NCI-H128 (cell line): Measurements from ENCODE around the gene KCNT2.

Experiments
- DNase-seq: peaks from one replicate; lab custom pipeline; 2025; ENCODE audit not compliant: unreplicated experiment; lab: John Stamatoyannopoulos, UW

KCNT2 gene

DNA sequence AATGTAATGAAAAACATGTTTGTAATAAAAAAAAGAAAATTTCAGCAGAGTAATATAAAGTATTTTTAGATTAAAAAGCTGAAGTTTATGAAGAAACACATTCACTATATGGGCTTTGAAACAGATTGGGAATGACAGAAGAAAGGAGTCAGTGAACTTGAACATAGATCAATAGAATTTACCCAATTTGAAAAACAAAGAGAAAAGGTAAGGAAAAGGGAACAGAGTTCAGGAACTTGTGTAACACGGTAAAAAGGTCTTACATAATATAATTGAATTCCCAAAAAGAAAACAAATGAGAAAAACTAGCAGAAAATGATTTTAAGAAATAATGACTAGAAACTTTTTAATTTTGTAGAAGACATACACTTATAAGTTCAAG lies 206.8 kb downstream of the KCNT2 start:
- DNase-seq, result no peak

DNA sequence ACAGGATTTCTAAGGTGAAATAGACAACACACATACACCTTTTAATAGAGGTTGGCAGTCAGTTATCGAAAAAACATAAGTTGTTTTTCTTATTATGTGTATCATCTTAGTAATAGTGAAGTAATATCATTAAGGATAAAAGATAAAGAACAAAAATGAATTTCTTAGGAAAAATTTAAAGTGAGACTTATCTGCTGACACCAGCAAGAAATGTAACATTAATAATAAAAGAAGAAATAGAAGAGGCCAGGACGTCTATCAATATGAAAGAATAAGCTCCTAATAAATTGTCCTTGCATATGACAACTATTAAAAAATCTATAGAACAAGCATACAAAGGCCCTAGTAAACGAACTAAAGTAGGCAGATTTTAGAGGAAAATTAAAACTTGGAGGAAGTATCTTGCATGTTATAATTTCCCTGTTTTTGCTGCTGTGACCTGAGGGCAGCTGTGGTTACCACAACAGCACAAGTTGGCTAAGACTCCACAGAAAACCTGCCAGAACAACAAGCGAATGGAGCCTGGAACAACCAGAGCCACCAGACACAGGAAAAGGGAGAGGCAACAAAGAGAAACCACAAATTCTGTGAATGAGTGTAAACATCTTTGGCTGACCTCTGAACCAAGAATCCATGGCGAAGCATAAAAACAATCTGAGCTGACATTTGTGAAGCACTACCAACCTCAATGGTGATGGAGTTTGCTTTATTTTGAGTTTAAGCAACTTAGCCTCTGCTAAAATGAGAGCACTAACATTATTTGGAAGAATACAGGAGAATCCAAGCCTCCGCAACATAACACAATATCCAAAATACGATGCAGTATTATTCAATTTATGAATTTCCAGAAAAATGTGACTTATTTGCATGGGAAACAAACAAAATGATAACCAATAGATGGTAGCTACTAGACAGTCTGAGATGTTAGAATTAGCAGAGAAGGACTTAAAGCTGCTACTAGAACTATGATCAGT lies 207.5 kb downstream of the KCNT2 start:
- DNase-seq, result no peak

DNA sequence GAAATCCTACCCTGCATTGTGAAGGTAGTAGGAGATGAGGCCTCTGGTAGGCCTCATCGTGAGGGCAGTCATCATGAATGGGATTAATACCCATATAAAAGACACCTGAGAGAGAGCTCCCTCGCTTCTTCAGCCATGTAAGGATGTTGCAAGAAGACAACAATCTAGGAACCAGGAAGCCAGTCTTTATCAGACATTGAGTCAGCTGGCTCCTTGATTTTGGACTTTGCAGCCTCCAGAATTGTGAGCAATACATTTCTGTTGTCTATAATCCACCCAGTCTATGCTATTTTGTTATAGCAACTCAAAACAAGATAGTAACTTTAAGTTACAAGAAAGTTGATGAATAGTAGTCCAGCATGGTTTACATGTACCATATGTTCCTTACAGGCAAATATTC lies 208.5 kb downstream of the KCNT2 start:
- DNase-seq, result no peak

DNA sequence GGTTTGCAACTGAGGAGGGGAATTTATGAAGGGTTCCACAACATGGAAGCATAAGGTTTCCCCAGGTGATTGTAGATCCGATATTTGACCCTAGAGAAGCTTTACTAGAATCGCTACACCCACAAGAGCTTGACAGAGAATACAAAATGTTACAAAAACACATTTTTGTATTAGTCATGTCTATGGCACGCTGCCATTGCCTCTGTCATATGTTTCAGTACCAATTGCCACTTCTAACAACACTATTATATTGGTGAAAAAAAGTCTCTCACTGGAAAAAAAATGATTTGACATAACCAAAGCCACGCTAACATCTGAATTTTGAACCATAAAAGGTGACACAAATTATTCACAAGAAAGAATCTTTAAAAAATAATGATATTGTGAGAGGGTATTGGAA lies 214.5 kb downstream of the KCNT2 start:
- DNase-seq, result no peak

DNA sequence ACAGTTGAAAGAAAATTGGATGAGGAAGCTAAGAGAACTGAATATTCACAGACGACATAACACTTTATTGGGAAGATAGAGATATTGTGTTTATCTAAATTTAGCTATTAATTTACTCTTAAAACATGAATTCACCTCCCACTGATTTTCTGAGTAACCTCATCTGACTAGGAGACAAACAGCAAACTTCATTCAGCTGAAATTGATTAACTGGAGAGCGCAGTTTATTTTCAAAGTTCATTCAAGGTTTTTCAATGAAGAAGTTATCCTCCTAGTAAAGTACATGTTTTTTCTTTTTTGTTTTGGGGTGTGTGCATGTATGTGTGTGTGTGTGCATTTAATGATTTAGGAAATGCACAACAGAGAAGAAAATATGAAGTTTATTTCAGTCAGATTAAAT lies 215.0 kb downstream of the KCNT2 start:
- no peak for DNase-seq

DNA sequence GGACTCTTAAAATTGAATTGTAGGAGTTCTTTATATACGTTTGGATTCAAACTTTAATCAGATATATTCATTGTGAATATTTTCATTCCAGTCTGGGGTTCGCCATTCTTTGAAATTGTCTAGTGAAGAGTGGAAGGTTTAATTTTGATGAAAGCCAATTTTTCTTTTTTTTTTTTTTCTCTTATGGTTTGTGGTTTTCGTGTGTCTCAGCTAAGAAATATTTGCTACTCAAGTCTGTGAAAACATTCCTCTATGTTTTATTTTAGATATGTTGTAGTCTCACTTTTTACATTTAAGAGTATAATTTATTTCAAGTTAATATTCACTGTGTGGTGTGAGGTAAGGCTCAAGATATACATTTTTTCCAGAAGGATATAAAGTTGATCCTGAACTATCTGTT lies 220.5 kb downstream of the KCNT2 start:
- DNase-seq, result no peak

DNA sequence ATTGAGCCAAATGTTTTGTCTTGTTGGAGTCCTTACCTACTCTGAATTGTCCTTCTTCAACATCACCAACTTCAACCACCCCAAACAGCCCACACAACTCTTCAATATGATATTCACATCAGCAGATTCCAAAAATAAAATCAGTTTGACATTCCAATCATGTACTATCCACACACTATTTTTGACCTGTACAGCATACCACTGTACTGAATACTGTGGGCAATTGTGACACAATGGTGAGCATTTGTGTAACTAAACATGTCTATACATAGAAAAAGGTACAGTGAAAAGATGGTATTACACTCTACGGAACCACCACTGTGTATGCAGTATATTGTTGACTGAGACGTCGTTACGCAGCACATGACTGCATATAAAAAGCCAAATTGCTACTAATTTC lies 223.1 kb downstream of the KCNT2 start:
- DNase-seq, result no peak

DNA sequence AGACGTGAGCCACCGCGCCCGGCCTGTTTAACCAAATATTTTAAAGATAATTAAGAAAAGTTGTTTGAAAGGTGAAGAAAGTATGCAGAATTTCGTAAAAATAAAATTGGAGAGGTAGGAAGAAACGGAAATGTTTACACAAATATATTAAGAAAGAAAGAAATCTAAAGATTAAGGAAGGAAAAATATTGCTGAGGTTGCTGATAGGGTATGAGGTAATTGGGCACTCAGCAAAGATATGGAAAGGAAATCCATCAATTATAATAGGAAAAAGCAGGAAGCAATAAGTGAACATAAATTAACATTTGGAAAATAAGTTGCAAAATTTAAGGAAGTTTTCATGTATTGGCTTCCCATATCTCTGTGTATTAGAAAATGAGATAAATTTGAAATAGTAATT lies 225.9 kb downstream of the KCNT2 start:
- no peak for DNase-seq

DNA sequence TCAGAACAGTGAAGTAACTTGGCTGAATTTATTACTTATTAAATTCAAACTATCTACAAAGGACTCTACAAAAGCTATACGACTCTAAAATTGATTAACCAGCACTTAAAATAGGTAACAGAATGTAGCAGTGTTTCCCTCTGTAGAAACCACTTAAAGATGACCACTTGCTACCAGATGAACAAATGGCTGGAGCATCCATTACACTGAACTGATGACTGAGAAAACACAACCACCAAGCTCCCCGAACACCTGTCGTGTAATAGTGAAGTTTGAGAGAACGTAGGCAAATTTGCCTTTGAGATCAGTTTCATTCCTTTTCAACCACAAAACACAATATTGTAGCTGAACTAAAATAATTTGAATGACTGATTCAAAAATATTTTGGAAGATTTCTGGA lies 226.7 kb downstream of the KCNT2 start:
- DNase-seq, result no peak

DNA sequence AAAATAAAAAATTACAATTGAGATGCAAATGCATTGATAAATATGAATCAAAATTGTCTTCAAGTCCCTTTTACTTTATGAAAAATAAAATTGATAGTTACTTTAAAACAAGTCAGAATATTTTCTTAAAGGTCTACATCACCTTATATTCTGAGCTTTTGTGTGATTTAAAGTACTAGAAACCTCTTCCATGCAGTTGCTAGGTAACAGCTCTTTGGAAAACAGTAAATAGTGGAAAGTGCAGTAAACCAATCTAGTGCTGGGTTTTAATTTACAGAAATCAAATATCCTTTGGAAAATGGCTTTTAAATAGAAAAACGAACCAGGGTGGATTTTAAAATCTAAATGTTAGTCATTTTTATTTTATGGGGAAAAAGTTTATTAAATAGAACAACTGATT lies 227.9 kb downstream of the KCNT2 start:
- DNase-seq, result no peak

DNA sequence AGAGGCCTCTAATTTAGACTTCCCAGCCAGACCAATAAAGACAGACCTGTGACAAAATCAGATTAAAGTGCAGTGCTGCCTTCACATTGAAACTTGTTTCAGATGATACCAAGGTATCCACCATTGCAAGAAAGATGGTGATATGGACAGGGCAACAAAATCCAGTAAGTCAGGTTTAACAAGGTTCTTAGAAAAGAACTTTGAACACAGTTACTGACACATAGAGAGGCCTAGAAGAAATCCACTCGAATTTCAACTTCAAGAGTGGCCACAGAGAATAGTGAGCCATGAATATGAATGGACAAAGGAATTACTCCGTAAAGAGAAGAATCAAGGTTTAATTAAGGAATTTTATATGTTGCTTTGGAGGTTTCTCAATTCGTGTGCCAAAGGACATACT lies 230.4 kb downstream of the KCNT2 start:
- no peak for DNase-seq

DNA sequence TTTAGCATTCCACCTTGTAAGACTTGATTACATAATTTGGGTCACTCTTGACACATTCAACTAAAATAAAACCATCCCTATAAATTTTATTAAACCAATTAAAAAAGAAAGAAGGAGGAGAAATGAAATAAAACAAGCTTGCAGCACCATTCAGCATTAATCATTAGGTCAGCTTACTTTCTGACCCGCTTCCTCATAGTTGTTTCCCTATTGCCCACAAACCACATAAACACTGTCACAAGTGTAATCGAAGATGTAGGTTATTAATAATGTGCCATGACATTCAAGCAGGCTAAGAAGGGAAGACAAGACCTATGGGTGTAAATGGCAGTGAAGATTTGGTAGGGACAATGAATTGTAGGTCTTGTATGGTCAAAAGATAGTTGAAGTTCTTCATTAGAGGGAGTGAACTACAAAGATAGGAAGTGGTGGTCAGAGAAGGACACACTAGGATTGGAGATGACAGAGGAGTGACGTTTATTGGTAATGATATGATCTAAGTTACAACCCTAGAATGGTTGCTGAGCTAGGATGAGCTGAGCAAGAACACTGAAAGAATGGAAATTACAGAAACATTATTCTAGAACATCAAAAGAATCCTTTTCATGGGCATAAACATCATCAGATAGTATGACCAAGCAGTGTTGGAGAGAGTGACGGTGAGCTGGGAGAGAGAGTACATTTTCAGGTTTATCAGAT lies 231.5 kb downstream of the KCNT2 start:
- no peak for DNase-seq

DNA sequence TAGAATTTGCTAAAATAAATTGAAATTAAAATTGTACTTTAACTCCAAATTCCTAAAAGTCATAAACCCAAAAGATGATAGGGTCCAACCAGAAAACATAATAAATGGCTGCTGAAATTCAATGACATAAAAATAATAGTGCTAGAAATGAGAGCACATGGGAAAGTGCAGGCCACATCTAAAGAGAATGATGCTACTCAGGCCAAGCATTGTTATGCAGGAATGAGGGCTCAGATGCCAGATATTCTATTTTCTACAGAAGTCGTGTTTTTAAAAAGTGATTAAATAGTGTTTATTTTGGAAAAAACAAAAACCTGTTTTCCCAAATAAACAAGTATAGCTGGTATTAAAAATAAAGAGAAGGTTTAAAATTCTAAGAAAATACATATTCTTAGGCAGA lies 234.4 kb downstream of the KCNT2 start:
- no peak for DNase-seq

DNA sequence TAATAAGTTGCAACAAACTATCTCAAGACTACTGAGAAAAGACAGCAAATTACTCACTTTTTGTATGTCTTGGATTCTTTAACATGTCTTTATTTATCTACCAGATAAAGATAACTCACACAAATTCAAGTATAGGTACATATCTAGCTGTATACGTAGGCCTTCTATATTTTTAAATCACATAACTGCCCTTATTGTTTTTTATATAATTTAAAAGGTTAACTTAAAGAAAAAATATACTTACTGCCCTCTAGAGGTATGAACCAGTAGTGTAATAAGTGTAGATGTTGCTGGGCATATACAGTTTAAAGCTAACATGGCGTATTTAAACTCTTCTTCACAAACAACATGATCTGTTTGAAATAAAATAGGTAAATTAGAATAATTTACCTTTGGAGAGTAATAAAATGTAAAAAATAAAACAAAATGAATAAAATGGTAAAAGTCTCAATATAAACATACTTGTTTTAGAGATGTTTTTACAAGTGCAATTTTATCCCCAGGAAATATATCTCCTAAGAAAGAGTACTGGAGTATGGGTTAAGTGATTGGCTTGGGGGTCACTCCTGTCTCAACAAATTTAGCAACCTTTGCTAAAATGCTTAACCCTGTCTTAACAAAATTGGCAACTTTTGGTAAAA lies 235.2 kb downstream of the KCNT2 start:
- no peak for DNase-seq

DNA sequence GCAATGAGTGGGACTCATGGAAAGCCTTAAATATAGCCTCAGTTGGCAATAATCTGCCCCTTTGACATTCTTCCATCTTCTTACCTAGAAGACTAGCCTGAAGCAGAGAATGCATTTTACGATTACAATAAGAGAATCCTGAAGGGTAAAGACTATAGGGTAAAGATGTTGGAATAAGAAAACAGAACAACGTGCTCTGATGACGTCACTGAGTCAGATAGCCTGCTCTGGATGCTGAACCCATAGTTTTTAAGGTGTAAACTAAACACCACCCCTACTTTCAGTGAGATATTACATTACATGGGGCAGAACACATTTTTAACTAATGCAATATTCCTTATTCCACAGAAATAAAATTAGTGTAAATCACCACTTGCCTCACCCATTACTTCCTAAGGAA lies 240.4 kb downstream of the KCNT2 start:
- no peak for DNase-seq

DNA sequence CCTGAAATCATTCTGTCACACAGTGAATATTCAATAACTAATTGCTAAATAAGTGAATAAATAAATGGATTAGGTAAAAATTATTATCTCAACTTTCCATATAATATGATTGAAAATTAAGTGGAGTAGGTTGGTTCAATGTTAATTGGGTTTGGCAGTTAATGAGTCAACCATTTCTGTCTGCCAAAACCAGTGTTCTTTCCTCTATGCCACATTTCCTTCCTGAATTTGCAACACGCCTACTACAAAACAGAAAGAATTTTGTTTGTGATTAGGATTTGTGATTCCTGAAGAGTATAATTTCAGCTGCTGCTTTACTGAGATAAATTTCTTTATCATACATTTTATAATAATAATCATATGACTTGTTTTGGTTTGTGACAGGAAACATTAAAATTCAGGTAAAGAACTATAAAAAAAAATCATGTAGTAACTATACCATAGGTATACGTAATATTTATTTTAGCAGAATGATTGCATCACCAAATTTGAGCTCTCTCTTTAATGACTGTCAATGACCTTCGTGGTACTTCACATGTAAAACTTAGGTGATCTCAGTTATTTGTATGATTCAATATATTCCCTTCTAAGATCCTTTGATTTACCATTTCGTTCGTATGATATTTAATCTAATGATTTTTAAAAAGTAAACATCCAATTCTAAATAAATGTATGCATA lies 241.3 kb downstream of the KCNT2 start:
- DNase-seq, result no peak

DNA sequence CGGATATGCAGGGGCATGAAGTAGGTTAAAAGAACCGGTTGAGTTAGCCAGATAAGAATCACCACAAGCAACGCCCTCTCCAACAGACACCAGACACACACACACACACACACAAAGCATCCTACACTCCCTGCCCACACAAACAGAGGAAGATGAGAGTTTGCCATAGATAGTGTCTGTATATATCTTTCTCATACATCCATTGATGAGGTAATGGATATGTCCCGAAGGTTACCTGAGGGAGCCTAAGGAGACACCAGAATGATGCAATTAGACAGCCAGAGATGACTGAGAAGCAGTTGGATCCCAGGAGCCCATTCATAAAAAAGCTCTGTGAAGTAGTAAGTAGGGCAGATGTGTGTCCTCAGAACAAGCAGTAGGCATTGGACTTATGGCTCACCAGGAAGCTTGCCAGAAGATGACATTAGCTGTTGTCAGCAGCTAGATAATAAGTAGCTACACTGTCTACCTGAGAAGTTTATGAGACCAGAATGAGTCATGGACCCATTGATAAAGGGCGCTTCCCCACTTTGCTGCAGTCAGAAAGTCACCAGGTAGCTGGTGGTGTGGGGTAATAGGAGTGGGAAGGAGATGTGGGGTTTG lies 247.0 kb downstream of the KCNT2 start:
- no peak for DNase-seq

DNA sequence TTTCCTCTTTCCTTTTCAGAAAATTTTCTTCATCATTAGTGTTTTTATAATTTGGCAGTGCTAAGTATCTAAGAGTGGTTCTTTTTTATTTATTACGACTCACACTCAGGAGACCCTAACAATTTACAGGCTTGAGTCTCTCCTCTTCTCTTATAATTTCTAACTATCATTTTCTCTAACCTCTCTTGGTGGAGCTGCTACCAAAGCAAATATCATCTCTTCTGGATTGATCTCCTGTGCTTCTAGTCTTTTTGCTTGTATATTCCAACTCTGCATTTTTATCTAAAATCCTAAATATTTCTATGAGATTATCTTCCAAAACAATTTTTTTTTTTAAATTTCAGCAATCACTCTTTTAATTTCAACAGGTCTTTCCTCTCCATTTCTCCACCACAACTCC lies 250.3 kb downstream of the KCNT2 start:
- DNase-seq, result no peak

DNA sequence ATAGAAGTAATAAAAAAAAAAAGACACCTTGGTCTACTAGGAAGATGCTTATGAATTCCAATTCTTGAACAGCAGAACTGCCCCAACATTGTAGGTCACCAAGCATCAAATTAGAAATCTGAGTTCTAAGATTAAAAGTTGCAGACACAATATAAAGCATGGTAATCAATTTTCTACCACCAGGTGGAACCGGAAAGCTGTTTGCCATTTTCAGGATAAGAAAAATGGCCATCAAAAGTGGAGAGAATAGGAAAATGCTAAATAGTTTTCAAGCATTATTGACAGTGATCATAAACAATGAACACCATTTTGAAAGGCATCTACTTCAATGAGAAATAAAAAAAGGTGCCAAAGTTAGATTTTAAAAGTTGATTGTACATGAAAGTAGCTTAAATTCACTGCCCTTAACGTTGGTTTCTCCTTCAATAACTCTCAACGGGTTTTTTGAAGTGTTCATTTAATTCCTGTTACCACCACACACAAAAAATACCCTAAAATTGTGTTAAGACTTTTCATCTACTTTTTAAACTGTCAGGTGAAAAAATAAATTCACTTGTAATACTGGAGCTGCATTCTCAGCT lies 252.9 kb downstream of the KCNT2 start:
- no peak for DNase-seq

DNA sequence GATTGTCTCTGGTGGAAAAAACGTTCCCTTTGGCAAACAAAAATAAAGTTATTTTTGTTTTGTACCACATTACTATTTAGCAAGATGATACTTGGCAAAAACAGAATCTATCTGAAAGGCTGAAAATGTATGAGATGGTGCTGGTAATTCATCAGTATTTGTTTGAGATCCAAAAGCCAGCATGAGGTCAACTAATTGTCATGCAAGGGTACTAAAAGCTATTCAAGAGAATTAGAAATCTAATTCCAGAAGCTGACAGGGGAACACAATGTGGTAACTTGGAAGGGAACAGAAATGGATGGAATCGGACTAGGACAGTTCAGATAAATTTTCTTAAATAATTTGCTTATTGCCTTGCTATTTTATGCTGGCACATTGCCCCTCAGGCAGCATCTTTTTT lies 263.8 kb downstream of the KCNT2 start:
- no peak for DNase-seq

DNA sequence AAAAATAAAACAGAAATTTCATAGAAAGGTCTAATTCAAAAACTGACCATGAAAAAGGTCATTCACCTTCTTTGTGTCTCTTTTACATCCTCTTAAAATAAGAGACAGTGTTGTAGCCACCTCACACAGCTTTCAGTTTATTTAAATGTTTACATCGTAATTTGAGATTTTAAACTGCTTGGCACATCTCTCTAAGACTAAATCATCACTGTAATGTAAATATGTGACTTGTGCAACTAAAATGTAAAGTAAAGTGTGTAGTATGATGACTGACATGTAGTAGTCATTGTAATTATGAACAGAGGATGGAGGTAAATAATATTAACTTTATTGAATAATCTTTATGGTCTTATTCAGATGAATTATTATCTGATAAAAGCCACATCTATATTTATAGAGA lies 283.9 kb downstream of the KCNT2 start:
- DNase-seq, result no peak
